Measurements from ENCODE around the gene CREG2. TPM values are rescaled to one million over a fixed set of nuclear protein-coding genes. Genes with fewer than 3 reads are reported as not detected.
"Not testable (repeated sequence)": the region's sequence is repeated elsewhere in the genome, so short reads cannot be mapped to it uniquely, and the experiment has no call there.

Gene CREG2
- polyA plus RNA-seq, 4 donors, result 0.49 to 0.93 (median 0.67) TPM

DNA sequence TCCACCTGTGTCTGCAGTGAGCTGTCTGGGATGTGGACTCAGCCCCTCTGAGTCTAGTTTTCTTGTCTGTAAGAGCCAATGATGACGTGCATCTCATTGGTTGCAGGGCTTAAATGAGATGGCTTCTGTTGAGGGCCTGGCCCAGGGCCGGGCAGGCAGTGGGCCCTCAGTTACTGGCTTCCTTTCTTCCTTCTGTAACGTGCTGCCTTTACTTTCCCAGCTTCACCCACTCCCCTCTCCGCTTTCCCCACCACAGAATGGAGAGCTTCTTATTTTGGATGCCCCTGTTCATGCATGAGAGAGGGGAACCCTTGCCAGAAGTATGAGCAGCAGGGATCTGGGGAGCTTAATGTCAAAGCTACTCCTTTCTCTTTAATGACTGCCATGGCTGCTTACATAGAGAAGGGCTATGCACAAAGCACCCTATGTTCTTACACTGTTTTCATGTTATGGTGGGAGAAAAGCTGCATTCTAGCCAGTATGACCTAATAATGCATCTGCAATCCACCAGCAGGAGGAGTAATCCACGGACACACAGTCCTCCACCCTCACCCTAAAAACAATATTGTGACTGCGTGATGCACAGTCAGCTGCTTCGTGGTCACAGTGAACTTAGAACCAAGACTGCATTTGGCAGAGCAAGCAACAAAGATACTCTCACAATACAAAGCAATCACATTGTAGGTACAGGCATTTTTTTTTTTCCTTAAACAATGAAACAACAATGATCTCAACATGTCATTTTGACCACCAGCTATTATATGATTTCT, 37.2 kb downstream of the CREG2 start:
- no peak for DNase-seq (ENCODE audit: low read depth in 4 of 4, low spot score in 3 of 4)

DNA sequence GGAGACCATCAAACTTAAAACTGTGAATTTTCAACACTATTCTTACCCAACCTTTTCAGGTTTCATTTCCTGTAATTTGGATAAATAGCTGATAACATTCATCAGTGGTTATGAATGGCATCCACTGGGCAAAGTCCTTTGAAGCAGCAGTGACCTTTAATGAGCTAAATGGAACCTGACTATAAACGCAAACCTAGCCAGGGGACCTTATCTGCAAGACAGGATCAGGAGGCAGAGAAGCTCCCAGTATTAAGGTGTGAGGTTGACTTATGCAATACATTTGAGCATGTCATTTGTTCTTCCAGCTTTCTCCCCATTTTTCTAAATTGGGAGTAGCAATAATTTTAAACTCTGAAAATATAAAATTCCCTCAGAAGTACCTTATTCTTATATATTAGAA, 38.4 kb downstream of the CREG2 start:
- no peak for DNase-seq (ENCODE audit: low read depth in 4 of 4, low spot score in 3 of 4)

- DNase-seq (ENCODE audit: low read depth in 4 of 4, low spot score in 3 of 4), result no peak
Measured at GRCh38 chr2:101346909-101347308, 40.4 kb downstream of the CREG2 start.

DNA sequence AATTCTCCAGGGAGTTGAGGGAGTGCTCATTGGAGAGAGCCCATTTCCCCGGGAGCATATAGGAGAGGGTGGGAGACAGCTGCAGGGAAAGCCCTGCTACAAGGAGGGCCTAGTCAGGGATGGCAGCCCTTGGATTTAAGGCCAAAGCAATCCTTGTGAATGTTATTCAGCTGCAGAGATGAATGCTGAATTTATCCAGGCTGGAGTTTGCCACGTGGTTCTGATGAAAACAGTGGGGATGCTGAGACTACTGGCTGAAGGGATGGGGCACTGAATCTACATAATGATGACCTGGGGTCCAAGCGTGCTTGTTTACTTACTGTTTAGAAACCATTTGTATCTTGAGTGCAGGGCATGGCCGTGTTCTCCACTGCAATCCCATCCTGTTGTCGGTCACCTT, 43.2 kb downstream of the CREG2 start:
- no peak for DNase-seq (ENCODE audit: low read depth in 4 of 4, low spot score in 3 of 4)

DNA sequence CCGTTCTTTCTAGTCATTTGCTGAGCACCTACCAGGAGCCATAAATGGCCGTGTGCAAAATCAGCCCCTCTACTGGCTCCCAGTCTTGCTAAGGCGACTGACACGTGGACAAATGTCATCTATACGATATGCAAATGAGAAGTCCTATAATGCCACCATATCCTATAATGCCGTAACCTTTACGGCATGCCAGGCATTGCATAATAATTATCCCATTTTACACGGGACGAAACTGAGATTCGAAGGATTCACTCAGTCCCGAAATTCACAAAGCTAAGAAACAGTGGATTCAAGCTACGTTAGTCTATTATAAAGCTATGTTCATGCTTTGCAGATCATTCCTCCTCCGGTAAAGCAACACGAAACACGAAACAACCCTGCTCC, 44.7 kb downstream of the CREG2 start:
- DNase-seq (ENCODE audit: low read depth in 4 of 4, low spot score in 3 of 4), result no peak

GRCh38 chr2:101341901-101342624, 45.2 kb downstream of the CREG2 start:
- DNase-seq (ENCODE audit: low read depth in 4 of 4, low spot score in 3 of 4), result no peak

GRCh38 chr2:101341421-101341820, 45.9 kb downstream of the CREG2 start:
- DNase-seq (ENCODE audit: low read depth in 4 of 4, low spot score in 3 of 4), result no peak

GRCh38 chr2:101340141-101340551, 47.2 kb downstream of the CREG2 start:
- DNase-seq (ENCODE audit: low read depth in 4 of 4, low spot score in 3 of 4), result no peak

DNA sequence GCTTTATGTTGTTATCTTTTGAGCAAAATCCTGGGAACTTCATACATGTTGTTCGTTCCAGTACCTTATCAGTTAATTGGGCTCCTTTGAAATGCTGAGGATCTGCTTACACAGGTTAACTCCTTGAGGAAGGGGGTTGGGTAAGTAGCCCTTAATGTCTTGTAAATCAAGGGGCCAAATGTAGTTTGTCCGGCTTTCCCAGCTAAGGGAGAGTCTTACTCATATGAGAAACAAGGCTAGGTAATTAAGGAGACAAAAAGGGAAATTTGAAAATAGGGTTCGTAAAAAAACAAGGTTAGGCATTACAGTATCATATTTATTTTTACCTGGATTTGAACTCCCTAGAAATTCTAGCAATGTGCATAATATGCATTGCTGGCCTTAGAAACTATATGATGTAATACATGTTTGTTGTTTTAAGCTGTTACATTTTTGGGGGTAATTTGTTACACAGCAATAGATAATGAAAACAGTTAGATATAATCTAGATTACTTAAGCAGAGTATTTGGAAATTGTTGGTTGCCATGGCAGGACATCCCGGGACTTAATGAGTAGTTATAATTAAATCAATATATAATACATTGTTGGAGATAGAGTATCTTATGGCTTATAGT, 47.9 kb downstream of the CREG2 start:
- no peak for DNase-seq (ENCODE audit: low read depth in 4 of 4, low spot score in 3 of 4)

DNA sequence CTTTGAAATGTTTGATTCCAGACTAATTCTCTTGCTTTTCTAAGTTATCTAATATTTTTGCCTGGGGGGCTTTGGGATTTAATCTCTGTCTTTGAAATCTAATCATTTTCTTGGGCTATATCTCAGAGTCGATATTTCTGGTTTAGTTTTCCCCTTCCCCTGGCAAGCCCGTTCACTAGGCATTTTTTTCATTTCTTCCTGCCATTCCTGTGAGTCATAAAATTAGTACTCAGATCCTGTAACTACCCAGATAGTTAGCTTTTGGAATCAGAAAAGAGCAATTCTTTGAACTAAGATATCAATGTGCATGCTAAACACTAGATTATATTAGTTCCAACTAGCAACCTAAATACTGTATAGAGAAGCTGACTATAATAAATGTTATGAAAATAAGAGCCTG, 49.4 kb downstream of the CREG2 start:
- DNase-seq (ENCODE audit: low read depth in 4 of 4, low spot score in 3 of 4), result no peak

GRCh38 chr2:101332885-101333766, 54.2 kb downstream of the CREG2 start:
- DNase-seq (ENCODE audit: low read depth in 4 of 4, low spot score in 3 of 4), result no peak

GRCh38 chr2:101331202-101331601, 56.1 kb downstream of the CREG2 start:
- DNase-seq (ENCODE audit: low read depth in 4 of 4, low spot score in 3 of 4), result no peak

GRCh38 chr2:101330253-101330933, 56.9 kb downstream of the CREG2 start:
- no peak for DNase-seq (ENCODE audit: low read depth in 4 of 4, low spot score in 3 of 4)

DNA sequence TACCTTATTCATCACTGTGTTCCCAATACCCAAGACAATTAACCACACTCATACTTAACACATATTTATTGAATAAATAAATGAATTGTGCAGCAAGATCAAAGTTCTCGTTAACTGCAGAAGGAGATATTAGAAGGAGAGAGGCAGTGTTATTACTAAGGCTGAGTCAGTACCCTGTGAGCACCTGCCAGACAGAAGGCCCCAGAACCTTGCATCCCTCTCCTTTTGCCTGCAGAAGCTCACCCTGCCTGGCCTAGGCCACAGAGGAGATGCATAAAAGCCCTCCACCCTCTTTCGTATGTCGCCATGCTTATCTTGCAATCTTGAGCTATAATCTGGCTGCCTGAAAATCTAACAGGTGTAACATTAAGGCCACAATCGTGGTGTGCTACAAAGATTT, 58.3 kb downstream of the CREG2 start:
- no peak for DNase-seq (ENCODE audit: low read depth in 4 of 4, low spot score in 3 of 4)

- DNase-seq (ENCODE audit: low read depth in 4 of 4, low spot score in 3 of 4), result no peak
Measured at GRCh38 chr2:101328474-101329007, 58.8 kb downstream of the CREG2 start.

- no peak for DNase-seq (ENCODE audit: low read depth in 4 of 4, low spot score in 3 of 4)
Measured at GRCh38 chr2:101327863-101328394, 59.4 kb downstream of the CREG2 start.

- no peak for DNase-seq (ENCODE audit: low read depth in 4 of 4, low spot score in 3 of 4)
Measured at GRCh38 chr2:101325425-101325824, 61.9 kb downstream of the CREG2 start.

- DNase-seq (ENCODE audit: low read depth in 4 of 4, low spot score in 3 of 4), result not testable (repeated sequence)
Measured at GRCh38 chr2:101316568-101316967, 70.7 kb downstream of the CREG2 start.

DNA sequence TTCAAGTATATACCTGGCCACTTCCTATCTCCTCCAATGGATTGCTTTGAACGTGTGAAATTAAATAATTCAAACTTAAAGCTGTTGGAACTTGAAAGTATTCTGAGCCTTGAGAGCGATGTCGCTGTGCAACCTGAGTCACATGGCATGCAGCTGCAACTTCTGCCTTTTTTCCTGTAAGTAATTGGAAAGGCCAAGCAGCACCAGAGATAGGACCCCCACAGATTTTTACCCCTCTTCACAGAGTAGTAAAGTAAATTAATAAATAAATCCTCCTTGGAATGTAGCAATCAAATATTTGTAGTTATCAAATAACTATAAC, 75.6 kb downstream of the CREG2 start:
- DNase-seq (ENCODE audit: low read depth in 4 of 4, low spot score in 3 of 4), result no peak

Measured in left renal pelvis (tissue), 4 donors.